Left cardiac atrium (tissue), 4 donors: ENCODE measurements around the gene SLC43A3. TPM values are rescaled to one million over a fixed set of nuclear protein-coding genes. Genes with fewer than 3 reads are reported as not detected.
A peak's percentile ranks its signal among the peaks of the same experiment; 100 is the strongest.

ENCODE experiments used
- ATAC-seq, 2 donors: fragments of 200-7000 bp; cut with Tn5 transposase; one replicate each; pipeline ENCODE4 v1.9.1; 2020; ENCODE audit warnings: mild to moderate bottlenecking in 2 of 2, moderate library complexity in 2 of 2
- DNase-seq: peaks from one replicate; pipeline ENCODE4 v3.0.0-alpha.2; 2020
- intact Hi-C, 2 donors: fragments of 100-400 bp; cut with DNase I; formaldehyde crosslinking; loops; one replicate each; pipeline versions ENCODE4 v1.14.1 to v1.15.1; 2022 to 2023
- total RNA-seq, 2 donors: library from RNA; stranded (reverse); fragmentation: NEBNext Ultra II Directional; extraction: Animal tissue kit (Norgen Biotek cat#: 25700); gene quantifications; one replicate each; pipeline ENCODE4 v1.2.1, GENCODE V29; 2021
- donor health status: DM: no; HTN: yes; CAD: no.
- donor health status: DM: no; HTN: yes; CAD: no; lungs with severe emphysema.
- donor health status: DM: yes; HTN: yes; CAD: no.
- donor health status: Dilated cardiomyopathy.

Gene SLC43A3
- total RNA-seq, 2 donors from 2014 or later = 39.3 to 46.7 TPM

DNA sequence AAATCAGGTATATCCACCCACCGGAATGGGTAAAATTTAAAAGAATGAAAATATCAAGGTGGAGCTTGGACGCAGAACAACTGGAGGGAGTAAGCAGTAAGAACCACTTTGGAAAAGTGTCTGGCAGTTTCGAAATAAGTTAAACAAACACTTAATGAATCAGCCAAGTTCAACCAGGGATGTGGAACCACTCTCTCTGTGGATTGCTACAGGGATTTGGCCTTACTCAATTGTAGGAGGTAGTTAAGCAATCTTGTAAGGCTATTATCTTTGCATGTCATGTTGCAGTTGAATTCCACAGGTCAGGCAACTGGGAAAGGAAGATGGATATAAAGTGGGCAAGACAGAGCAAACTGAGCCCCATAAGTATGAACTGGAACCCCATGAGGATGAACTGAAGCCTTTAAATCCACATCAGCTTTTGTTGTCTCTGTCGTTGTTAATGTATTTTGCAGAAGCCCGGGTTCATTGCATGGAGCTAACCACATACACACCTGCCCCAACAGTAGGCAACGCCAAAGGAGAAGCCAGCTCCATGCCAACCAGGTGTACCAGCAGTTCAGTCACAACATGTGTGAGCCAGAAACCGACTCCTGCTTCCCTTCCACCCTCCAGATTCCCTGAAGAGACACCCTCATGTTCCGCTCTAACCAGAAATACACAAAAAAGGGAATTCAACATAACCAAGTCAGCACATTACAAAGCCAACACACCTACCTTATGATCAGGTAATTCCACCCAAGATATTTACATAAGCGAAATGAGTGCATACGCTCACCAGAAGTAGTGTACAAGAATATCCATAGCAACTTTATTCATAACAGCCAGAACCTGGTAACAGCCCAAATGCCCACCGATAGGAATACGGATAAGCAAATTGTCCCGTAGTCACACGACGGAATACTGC, 8.0 kb upstream of the SLC43A3 start:
- ATAC-seq (peak; percentile 81 to 86), DNase-seq (no peak)
- intact Hi-C loops = no loop called here

DNA sequence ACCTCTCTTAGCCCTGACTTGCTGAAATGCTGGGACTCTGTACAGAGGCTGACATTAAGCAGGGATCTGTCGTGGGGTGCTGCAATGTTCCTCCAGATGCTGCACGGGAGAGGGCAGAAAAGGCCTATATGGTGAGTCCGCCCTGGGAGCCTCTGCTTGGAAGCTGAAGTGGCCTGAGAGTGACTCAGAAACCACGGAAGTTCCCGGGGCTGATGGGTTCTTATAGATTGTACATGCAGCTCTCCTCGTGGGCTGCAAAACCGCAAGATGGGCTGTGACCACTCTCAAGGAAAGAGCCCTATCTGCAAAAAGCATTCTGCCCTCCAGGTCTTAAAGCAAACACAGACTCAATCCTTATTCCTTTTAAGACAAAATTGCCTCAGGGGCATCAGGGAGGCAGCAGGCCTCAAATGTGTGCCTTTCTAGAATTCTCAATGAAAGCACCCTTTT, 5.8 kb upstream of the SLC43A3 start:
- intact Hi-C loops = no loop called here
- ATAC-seq = no peak
- DNase-seq = no peak

DNA sequence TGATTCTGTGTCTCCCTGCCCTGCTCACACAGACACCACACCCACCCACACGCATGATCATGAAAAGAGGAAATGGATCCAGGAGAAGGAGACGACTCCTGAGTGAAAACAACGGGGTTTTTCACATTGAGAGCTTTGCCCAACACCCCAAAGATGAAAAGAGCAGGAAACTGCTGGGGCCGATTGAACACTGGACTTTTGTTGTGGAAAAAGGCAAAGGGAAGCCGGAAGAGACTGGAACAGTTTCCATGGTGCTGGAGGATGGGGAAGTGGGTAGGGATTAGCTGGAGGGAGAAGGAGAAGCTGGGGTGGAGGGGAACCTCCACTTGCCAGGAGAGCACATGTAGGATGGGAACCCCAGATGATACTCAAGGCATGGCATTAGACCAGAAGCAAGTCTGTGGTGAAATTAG, 5.2 kb upstream of the SLC43A3 start:
- intact Hi-C loops = no loop called here
- no peak for ATAC-seq
- DNase-seq = no peak

DNA sequence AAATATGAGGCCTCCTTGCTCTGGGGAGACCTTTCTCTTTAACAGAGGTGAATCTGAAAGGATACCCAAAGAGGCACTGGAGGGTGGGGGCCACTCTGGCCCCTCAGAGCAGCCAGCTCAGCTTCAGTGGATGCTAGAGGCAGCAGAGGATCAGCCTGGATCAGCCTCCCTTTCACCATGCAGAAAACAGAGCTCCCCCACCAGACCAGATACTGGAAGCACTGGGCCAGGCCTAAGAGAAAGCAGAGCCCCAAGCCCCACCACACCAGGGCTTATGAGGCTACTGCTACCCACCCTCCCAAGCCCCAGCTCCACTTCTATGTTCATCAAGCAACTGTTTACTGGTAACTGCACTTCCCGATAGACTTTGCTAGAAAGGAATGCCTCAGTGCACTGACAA, 4.0 kb upstream of the SLC43A3 start:
- intact Hi-C loops = no loop called here
- ATAC-seq (no peak), DNase-seq (no peak)

DNA sequence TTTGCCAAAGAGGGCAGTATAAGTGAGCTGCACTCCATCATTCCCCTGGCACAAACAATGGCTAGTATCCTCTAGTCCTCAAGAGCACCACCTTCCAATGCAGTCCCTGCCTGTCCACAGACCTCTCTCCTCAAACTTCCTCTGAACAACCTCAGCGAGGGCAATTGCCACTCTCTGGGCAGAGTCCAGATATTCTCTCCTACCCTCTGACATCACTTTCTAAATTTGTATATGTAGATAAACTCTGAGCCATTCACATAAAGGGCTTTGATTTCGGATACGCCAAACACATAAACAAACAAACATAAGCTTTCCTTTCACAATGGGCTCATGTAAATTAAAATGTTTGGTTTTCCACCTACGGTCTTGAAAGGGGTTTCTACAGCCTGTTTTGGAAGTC, 3.0 kb upstream of the SLC43A3 start:
- ATAC-seq = no peak

DNA sequence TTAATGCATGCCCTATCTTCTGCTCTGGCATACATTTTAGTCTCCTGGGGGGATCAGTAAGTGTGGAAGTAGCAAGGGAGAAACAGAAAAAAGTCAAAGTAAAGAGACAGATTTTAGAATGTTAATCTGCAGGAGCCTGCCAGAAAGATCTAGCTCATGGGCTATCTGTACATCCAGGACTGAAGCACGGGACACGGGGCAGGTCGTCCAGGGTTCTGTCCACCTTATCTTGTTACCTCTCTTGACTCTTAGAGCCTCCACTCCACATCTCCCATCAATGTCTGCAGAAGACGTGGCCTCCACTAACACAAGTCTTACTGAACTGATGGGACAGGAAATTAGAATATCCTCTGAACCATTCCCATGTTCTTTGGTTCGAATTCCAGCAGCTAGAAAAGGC, 1.7 kb upstream of the SLC43A3 start:
- intact Hi-C loops = no loop called here
- no peak for DNase-seq
- ATAC-seq = no peak

More for the DNA sequence above, 3.0 kb upstream of the SLC43A3 start:
- intact Hi-C loops = no loop called here
- no peak for DNase-seq

DNA sequence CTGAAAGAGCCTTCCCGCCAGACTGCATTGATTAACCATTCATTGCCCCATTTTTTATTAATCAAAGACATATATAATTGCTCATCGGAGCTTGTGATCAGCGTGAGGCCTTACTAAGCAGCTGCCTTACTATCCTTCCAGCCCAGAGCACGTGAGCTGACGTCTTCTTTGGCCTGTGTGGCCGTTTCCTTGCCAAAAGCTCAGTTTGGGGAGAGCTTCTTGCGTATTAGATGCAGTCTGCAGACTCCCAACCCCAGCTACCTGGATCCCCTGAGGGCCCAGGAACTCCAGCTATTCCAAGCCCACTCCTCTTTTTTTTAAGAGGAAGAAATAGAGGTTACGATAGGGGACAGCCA, 784 bp upstream of the SLC43A3 start:
- ATAC-seq = peak; percentile 41 to 45
- DNase-seq = peak; percentile 76
- intact Hi-C loops = no loop called here

DNA sequence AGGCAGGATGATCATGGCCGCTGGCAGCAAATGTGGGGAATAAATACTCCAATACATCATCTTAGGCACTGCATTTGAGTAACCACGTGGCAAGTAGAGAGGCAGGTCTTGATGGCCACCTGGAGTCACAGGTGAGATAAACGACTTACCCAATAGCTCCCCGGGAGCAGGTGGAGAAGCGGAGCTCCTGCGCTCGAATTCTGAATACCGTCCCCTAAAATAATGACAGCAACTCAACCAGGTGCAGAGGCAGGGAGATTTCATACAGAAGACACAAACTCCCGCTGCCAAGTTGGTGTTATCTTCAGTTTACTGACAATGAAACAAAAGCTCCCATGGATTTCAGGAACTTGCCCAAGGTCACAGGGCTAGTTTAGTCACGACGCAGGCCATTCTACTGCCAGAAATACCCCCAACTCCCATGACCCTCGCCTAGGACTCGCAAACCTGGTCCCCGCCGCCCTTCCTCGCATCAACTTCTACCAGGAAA, 437 bp downstream of the SLC43A3 start:
- intact Hi-C loops = no loop called here
- ATAC-seq = no peak

DNA sequence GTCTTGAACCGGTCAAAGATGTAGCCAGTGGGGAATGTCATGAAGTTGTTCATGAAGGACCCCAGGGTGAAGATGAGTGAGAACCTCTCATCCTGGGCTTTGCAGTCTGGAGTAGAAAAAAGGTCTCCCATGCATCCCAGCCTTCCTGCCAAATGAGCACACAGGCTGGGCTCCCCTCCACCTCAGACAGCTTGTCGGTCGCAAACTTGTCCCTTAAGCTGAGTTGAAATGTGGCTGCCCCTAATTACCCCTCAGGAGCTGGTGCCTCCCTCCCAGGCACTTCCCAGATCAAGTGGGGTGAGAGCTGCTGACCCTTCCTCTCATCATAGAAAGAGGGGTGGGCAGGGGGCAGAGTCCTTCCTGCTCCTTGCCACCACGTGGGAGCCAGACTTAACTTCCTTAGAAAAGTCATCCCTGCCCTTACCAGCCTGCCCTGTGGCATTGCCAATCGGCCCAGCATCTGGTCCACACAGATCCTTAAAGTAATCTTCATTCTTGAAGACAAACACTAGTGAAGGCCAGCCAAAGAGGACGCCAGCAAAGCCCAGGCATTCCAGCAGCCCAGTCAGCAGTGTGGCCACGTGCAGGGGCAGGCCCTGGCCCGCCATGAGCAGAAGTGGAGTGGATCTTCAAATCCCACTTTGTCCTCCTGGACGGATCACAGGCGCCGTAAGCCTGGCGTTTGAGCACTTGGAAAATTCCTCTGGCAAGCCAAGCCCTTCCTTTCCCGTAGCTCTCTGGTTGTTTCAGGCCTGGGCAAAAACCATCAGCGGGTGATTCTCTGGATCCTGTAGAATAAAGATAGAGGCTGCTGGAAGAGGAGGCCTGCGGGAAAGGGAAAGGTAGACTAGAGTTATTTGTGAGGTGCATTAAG, 1.1 kb downstream of the SLC43A3 start:
- DNase-seq (peak; percentile 80), ATAC-seq (peak; percentile 30 to 33)
- intact Hi-C loops = no loop called here

More for the DNA sequence above, 437 bp downstream of the SLC43A3 start:
- DNase-seq = no peak

DNA sequence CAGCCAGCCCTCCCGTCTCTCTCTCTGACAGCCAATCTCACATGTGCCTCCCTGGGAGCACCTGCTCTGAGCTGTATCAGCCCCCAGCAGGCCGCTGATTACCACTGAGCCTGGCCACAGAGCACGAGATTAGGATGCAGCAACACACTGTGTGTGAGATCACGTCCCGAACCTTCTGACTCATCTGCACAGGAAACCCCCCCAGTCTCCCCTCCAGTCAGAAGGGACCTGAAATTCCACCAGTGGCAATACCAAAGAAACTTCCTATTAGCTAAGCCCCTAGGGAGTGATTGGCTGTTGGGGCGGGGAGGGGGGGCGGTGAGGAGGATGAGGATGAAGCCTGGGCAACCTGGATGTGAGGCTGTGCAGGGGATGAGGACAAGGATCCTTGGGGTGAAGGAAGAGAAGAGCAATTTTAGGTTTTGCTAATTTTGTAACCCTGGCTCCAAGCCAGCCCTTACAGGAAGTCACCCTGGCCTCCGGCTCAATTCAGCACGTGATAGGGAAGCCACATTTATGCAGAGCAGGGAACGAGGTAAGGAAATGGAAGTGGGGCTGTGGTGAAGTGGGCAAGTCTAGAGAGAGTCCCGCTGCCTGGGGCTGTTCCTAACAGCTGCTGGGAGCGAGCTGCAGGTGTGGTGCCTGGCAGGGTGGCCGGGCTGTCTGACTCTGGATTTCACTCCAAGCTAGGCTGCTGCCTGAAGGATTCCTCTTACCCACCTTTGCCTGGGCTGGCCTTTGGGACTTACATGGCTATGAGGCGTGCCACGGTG, 1.9 kb downstream of the SLC43A3 start:
- intact Hi-C loops = no loop called here
- DNase-seq = peak; percentile 85
- ATAC-seq = peak; percentile 48 to 68

DNA sequence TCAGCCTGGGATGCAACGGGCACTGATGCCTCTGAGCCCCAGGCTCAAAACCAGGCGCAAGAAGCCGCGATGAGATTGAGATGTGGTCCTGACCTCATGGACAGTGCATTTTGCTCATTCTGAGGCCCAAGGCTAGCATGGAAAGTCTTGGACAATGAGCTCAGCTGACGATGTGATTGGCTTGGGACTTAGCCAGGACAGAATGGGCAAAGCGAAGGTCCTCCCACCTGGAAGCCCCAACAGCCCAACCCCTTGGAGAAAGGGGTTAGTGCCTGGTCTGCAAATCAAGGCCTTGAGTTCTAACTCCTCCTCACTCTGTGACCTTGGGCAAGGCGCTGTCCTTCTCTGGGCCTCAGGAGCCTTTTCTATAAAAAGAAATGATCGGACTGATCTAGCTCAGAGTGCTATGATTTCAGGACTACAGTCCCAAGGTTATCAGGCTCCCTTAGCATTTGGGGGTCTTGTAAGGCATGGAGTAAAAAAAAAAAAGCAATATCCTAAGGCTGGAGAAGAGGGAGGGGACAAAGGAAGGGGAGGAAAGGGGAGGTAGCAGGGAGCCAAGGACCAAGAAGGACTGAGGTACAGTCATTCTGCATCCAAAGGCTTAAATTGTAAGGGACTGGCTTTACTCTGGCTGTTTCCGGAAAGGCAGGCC, 2.7 kb downstream of the SLC43A3 start:
- ATAC-seq (no peak), DNase-seq (no peak)
- intact Hi-C loops = no loop called here

DNA sequence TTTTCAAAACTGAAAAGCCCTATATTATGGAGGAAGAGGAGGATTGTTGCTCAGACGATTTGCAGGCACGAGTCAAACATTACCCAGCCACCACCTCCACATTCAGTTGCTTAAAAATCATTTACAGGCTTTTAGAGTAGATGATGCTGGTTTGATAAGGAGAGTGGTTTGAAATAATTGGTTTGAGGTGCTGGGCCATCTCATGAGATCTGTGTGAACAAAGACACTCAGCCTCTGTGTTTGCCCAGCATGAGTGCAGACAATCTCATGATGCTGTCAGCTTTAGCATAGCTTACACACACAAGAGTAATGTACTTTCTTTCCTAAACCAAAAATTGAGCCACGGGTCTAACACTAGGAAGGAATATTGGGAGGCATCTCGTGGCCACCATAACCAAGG, 4.3 kb downstream of the SLC43A3 start:
- no peak for DNase-seq
- intact Hi-C loops = no loop called here
- ATAC-seq = no peak

DNA sequence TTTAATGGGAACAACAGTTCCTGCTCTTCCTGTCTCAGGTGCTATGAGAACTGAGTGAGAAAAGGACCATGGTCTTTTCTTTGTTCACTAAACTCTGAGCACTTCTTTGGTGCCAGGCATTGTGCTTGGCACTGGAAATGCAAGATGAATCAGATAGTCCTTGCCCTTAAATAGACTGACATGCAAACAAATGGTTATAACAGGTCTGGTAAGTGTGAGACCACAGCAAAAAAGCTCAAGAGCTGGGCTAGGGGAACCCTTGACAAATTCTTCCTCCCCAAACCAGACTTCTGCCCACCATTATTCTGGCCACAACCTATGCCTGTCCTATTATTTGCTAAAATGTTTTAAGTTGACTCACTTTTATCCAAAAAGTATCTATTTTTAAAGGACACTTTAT, 5.1 kb downstream of the SLC43A3 start:
- no peak for DNase-seq
- ATAC-seq = no peak
- intact Hi-C loops = no loop called here

DNA sequence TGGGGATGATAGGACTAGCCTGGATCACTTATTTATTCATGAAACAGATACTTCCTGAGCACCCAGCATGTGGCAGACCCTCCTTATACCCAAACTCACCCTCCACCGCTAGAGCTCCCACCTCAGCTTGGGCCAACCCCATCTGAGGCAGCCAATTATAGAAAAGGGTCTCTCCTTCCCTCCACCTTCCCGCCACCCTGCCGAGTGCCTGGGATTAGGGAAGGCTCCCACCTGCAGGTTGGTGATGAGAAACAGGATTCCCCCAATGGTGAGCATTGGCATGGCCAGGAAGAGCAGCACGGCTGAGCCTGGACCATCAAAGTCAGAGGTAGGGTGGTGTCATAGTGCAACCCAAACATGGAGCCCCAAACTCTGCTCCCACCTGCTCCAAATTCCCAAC, 5.9 kb downstream of the SLC43A3 start:
- intact Hi-C loops = no loop called here
- DNase-seq (no peak), ATAC-seq (no peak)

DNA sequence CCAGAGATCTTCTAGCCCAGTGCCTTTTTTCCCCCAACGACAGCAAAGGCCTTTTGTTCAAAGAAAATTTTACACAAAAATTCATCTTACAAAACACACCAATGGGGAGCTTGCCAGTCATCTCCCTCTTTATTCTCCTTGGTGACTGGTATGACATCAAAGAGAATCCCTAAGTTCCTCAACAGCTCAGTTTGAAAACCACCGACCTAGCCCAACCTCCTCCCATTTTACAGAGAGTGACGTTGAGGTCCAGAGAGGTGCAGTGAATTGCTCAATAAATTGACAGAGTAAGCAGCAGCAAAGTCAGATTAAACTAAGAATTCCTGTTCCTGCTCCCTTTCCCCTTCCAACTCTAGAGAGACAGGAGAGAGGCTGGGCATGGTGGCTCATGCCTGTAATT, 7.8 kb downstream of the SLC43A3 start:
- no peak for DNase-seq
- intact Hi-C loops = no loop called here
- ATAC-seq = no peak

DNA sequence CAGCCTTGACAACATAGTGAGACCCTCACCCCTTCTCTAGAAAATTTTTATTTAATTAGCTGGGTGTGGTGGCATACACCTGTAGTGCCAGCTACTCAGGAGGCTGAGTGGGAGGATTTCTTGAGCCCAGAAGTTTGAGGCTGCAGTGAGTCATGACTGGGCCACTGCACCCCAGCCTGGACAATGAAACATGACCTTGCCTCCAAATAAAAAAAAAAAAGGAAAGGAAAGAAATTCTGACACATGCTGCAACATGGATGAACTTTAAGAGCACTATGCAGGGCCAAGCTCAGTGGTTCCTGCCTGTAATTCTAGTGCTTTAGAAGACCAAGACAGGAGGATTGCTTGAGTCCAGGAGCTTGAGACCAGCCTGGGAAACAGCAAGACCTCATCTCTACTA, 8.8 kb downstream of the SLC43A3 start:
- intact Hi-C loops = no loop called here
- ATAC-seq (no peak), DNase-seq (no peak)

DNA sequence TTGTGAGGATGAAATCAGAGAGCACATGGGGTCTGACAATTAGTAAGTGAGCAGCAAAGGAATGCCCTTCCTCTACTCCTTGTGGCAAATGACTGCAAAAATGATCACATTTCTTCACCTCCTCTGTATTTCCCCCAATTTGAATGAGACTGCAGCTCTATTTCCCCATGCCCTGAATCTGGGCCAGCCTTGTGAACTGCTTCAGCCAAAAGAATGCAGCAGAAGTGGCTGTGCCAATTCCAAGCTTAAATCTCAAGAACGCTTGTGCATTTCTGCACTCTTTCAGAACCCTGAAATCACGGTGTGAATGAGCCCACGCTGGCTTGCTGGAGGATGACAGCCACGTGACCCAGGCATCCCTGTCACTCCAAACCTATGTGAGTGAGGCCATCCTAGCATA, 9.9 kb downstream of the SLC43A3 start:
- intact Hi-C loops = no loop called here
- ATAC-seq (peak; percentile 48 to 80), DNase-seq (no peak)

DNA sequence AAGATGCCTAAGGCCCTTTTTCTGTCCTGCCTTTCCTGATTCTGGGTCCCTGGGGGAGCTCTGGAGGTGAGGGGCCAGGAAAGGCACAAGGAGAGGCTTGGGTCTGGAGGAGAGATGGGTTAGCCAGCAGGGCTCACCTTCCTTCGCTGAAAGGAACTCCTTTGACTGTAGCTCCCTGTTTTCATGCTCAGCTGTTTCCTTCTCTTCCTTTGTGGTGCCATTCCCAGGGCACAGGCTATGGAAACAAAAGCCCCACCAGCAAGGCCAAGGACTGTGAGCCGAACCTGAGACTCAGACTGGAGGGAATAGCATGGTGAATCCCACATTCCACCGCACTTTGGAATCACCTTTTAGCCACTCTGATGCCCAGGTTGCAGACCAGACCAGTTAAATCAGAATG, 10.5 kb downstream of the SLC43A3 start:
- intact Hi-C loops = no loop called here
- DNase-seq = no peak

More for the DNA sequence above, 10.5 kb downstream of the SLC43A3 start:
- no peak for ATAC-seq
